Measurements from ENCODE around the gene MCOLN2. TPM values are rescaled to one million over a fixed set of nuclear protein-coding genes. Genes with fewer than 3 reads are reported as not detected.

MCOLN2 gene
- total RNA-seq, 1 experiment from 2014 or later = not detected

- no peaks in the 10 kb centered on the region for H3K79me2 ChIP-seq (ENCODE audit: low read depth)
- no peaks in the 10 kb centered on the region for H3K9me3 ChIP-seq (ENCODE audit: insufficient read depth, low read depth)
- no TSS peak for BruUV-seq (replicated peaks)
- ChIA-PET CTCF (no interaction called here), POLR2A (ENCODE audit: unreplicated experiment) (no interaction called here)
- no peaks in the 10 kb centered on the region for H3K27me3 ChIP-seq (ENCODE audit: insufficient read depth, low read depth)
- no peak overlapping the region for H2AFZ ChIP-seq
- H3K4me3 ChIP-seq = no peak overlapping the region
- no peak overlapping the region for H3K4me2 ChIP-seq
- no peaks in the 10 kb centered on the region for H3K9me2 ChIP-seq (ENCODE audit: insufficient read depth)
- DNase-seq = no peak
- no peak overlapping the region for H3K27ac ChIP-seq
- intact Hi-C loops (cut with micrococcal nuclease; ENCODE audit: unreplicated experiment) = no loop called here
- no peaks in the 10 kb centered on the region for H3K4me1 ChIP-seq (replicated peaks; ENCODE audit: insufficient read depth)
- H3K36me3 ChIP-seq (ENCODE audit: low read depth) = no peaks in the 10 kb centered on the region
- no peaks in the 10 kb centered on the region for H4K20me1 ChIP-seq (ENCODE audit: insufficient read depth)
- TF ChIP-seq CTCF (conservative IDR thresholded peaks at IDR 0.05) (no peak), EZH2 (IDR thresholded peaks at IDR 0.05; ENCODE audit: low read depth) (no peak)
- H3F3A ChIP-seq (ENCODE audit: insufficient read depth, low read depth) = no peaks in the 10 kb centered on the region
Measured at GRCh38 chr1:84967666-84968065, 29.2 kb downstream of the MCOLN2 start.

- no peaks in the 10 kb centered on the region for H3K9me3 ChIP-seq (ENCODE audit: insufficient read depth, low read depth)
- no peak overlapping the region for H3K27ac ChIP-seq
- POLR2A ChIA-PET (ENCODE audit: unreplicated experiment) = no interaction called here
- no peak for TF ChIP-seq CTCF (conservative IDR thresholded peaks at IDR 0.05)
- TF ChIP-seq EZH2 (IDR thresholded peaks at IDR 0.05; ENCODE audit: low read depth) = no peak
- H3K9me2 ChIP-seq (ENCODE audit: insufficient read depth) = no peaks in the 10 kb centered on the region
- H3K79me2 ChIP-seq (ENCODE audit: low read depth) = no peaks in the 10 kb centered on the region
- no peaks in the 10 kb centered on the region for H3K27me3 ChIP-seq (ENCODE audit: insufficient read depth, low read depth)
- no peak overlapping the region for H3K4me2 ChIP-seq
- peaks cover 7% of the 10 kb centered on the region; the same call in 1 of the 2 replicates for H3F3A ChIP-seq (ENCODE audit: insufficient read depth, low read depth)
- H4K20me1 ChIP-seq (ENCODE audit: insufficient read depth) = no peaks in the 10 kb centered on the region
- H3K36me3 ChIP-seq (ENCODE audit: low read depth) = no peaks in the 10 kb centered on the region
- CTCF ChIA-PET = no interaction called here
- peaks cover 13% of the 10 kb centered on the region for H3K4me1 ChIP-seq (replicated peaks; ENCODE audit: insufficient read depth)
- no peak for DNase-seq
- BruUV-seq (replicated peaks) = no TSS peak
- H2AFZ ChIP-seq = no peak overlapping the region
- intact Hi-C loops (cut with micrococcal nuclease; ENCODE audit: unreplicated experiment) = no loop called here
- no peak overlapping the region for H3K4me3 ChIP-seq
Measured at GRCh38 chr1:84963021-84963420, 33.9 kb downstream of the MCOLN2 start.

- intact Hi-C loops (cut with micrococcal nuclease; ENCODE audit: unreplicated experiment) = no loop called here
- Histone ChIP-seq H3F3A (ENCODE audit: insufficient read depth, low read depth) (peaks cover 7% of the 10 kb centered on the region; the same call in 1 of the 2 replicates), H3K4me2 (no peak overlapping the region), H3K9me3 (ENCODE audit: insufficient read depth, low read depth) (no peaks in the 10 kb centered on the region), H2AFZ (no peak overlapping the region), H3K4me1 (replicated peaks; ENCODE audit: insufficient read depth) (peaks cover 13% of the 10 kb centered on the region), H3K9me2 (ENCODE audit: insufficient read depth) (no peaks in the 10 kb centered on the region), H3K36me3 (ENCODE audit: low read depth) (no peaks in the 10 kb centered on the region), H3K4me3 (no peak overlapping the region), H3K27ac (no peak overlapping the region), H3K27me3 (ENCODE audit: insufficient read depth, low read depth) (no peaks in the 10 kb centered on the region), H3K79me2 (ENCODE audit: low read depth) (no peaks in the 10 kb centered on the region), H4K20me1 (ENCODE audit: insufficient read depth) (no peaks in the 10 kb centered on the region)
- CTCF ChIA-PET = no interaction called here
- DNase-seq = no peak
- no TSS peak for BruUV-seq (replicated peaks)
- POLR2A ChIA-PET (ENCODE audit: unreplicated experiment) = no interaction called here
- TF ChIP-seq CTCF (conservative IDR thresholded peaks at IDR 0.05) = no peak
- TF ChIP-seq EZH2 (IDR thresholded peaks at IDR 0.05; ENCODE audit: low read depth) = no peak
Measured at GRCh38 chr1:84961316-84961715, 35.6 kb downstream of the MCOLN2 start.

Data from PC-9 (cell line).